H9 (cell line): ENCODE measurements around the gene METTL8. TPM values are rescaled to one million over a fixed set of nuclear protein-coding genes. Genes with fewer than 3 reads are reported as not detected.
"Not testable (repeated sequence)": the region's sequence is repeated elsewhere in the genome, so short reads cannot be mapped to it uniquely, and the experiment has no call there.

Source experiments
- DNase-seq: peaks from one replicate; pipeline ENCODE4 v3.0.0-alpha.2; 2017
- H2AFZ ChIP-seq: one replicate; pipeline ENCODE4 v1.6.1; 2013; ENCODE audit warnings: mild to moderate bottlenecking, low read length, control low read depth, moderate library complexity
- H2AK5ac ChIP-seq: 2 replicates; pipeline ENCODE4 v1.6.1; 2013; ENCODE audit warnings: low read length, control low read depth, mixed read lengths; ENCODE audit not compliant: insufficient read length
- H2BK120ac ChIP-seq: one replicate; pipeline ENCODE4 v1.6.1; 2013; ENCODE audit warnings: low read depth, mild to moderate bottlenecking, low read length, control low read depth, inconsistent platforms; ENCODE audit not compliant: poor library complexity, severe bottlenecking
- H2BK12ac ChIP-seq: 2 replicates; pipeline ENCODE4 v1.6.1; 2013; ENCODE audit warnings: low read length, control low read depth, mixed read lengths, low read depth; ENCODE audit not compliant: insufficient read length
- H2BK15ac ChIP-seq: 2 replicates; pipeline ENCODE4 v1.6.1; 2013; ENCODE audit warnings: low read depth, low read length, control low read depth
- H2BK20ac ChIP-seq: one replicate; pipeline ENCODE4 v1.6.1; 2013; ENCODE audit warnings: low read depth, mild to moderate bottlenecking, low read length, control low read depth, inconsistent platforms; ENCODE audit not compliant: poor library complexity, severe bottlenecking
- H2BK5ac ChIP-seq: 2 replicates; pipeline ENCODE4 v1.6.1; 2013; ENCODE audit warnings: low read length, control low read depth, mixed read lengths; ENCODE audit not compliant: insufficient read length
- H3K14ac ChIP-seq: 2 replicates; pipeline ENCODE4 v1.6.1; 2013; ENCODE audit warnings: low read length, control low read depth; ENCODE audit not compliant: insufficient read depth
- H3K18ac ChIP-seq: 2 replicates; pipeline ENCODE4 v1.6.1; 2013; ENCODE audit warnings: low read depth, mild to moderate bottlenecking, mixed read lengths, low read length, control low read depth; ENCODE audit not compliant: insufficient read length
- H3K23ac ChIP-seq: 2 replicates; pipeline ENCODE4 v1.6.1; 2013; ENCODE audit warnings: low read length, control low read depth, mixed read lengths, low read depth; ENCODE audit not compliant: insufficient read length
- H3K23me2 ChIP-seq: 2 replicates; pipeline ENCODE4 v1.6.1; 2013; ENCODE audit warnings: low read depth, mild to moderate bottlenecking, mixed read lengths, low read length, control low read depth; ENCODE audit not compliant: insufficient read length, poor library complexity, severe bottlenecking
- H3K27ac ChIP-seq: 2 replicates; pipeline ENCODE4 v1.5.1; 2013; ENCODE audit warnings: low read length, control low read depth, mixed read lengths, low read depth; ENCODE audit not compliant: insufficient read length
- H3K27me3 ChIP-seq: 2 replicates; pipeline ENCODE4 v1.6.1; 2013; ENCODE audit warnings: low read length, control low read depth, inconsistent platforms; ENCODE audit not compliant: insufficient read depth
- H3K4ac ChIP-seq: 2 replicates; pipeline ENCODE4 v1.6.1; 2013; ENCODE audit warnings: low read depth, mild to moderate bottlenecking, control low read depth, inconsistent platforms, low read length, moderate library complexity
- H3K4me1 ChIP-seq: 2 replicates; pipeline ENCODE4 v1.6.1; 2013; ENCODE audit warnings: low read length, control low read depth, inconsistent platforms; ENCODE audit not compliant: insufficient read depth
- H3K4me2 ChIP-seq: 2 replicates; pipeline ENCODE4 v1.6.1; 2013; ENCODE audit warnings: low read length, control low read depth, mixed read lengths; ENCODE audit not compliant: insufficient read length, insufficient read depth
- H3K56ac ChIP-seq: 2 replicates; pipeline ENCODE4 v1.6.1; 2013; ENCODE audit warnings: low read depth, mild to moderate bottlenecking, mixed read lengths, low read length, control low read depth; ENCODE audit not compliant: insufficient read length
- H3K79me1 ChIP-seq: 2 replicates; pipeline ENCODE4 v1.6.1; 2013; ENCODE audit warnings: low read depth, mild to moderate bottlenecking, moderate library complexity, low read length, control low read depth, inconsistent platforms; ENCODE audit not compliant: insufficient read depth, poor library complexity, severe bottlenecking
- H3K79me2 ChIP-seq: 2 replicates; pipeline ENCODE4 v1.6.1; 2013; ENCODE audit warnings: low read length, control low read depth, inconsistent platforms; ENCODE audit not compliant: insufficient read depth
- H3K9ac ChIP-seq: 2 replicates; pipeline ENCODE4 v1.6.1; 2013; ENCODE audit warnings: low read length, control low read depth, mixed read lengths; ENCODE audit not compliant: insufficient read length; ENCODE audit errors: extremely low read depth
- H3K9me3 ChIP-seq: one replicate; pipeline ENCODE4 v1.6.1; 2013; ENCODE audit warnings: low read depth, low read length, inconsistent platforms; ENCODE audit not compliant: control insufficient read depth
- H3T11ph ChIP-seq: one replicate; pipeline ENCODE4 v1.6.1; 2013; ENCODE audit warnings: mild to moderate bottlenecking, low read length, control low read depth, inconsistent platforms
- H4K20me1 ChIP-seq: one replicate; pipeline ENCODE4 v1.6.1; 2013; ENCODE audit not compliant: control insufficient read depth, insufficient read length, insufficient read depth
- H4K5ac ChIP-seq: 2 replicates; pipeline ENCODE4 v1.6.1; 2013; ENCODE audit warnings: low read depth, mild to moderate bottlenecking, mixed read lengths, low read length, control low read depth; ENCODE audit not compliant: insufficient read length
- H4K8ac ChIP-seq: replicated peaks from 2 replicates; pipeline ENCODE4 v1.6.1; 2013; ENCODE audit warnings: low read length, control low read depth, mixed read lengths, low read depth; ENCODE audit not compliant: insufficient read length
- H4K91ac ChIP-seq: 2 replicates; pipeline ENCODE4 v1.6.1; 2013; ENCODE audit warnings: low read depth, mild to moderate bottlenecking, moderate library complexity, mixed read lengths, low read length, control low read depth; ENCODE audit not compliant: insufficient read length
- H3K27ac Mint-ChIP-seq, 3 experiments: 2 replicates in 2 of 3; 3 replicates in 1 of 3; pipeline ENCODE4 v1.8.0; 2020 to 2021; ENCODE audit warnings: mixed read lengths in 3 of 3, mild to moderate bottlenecking in 1 of 3, moderate library complexity in 1 of 3
- H3K27me3 Mint-ChIP-seq: 2 replicates; pipeline ENCODE4 v1.8.0; 2021; ENCODE audit warnings: low read depth, mild to moderate bottlenecking, moderate library complexity, mixed read lengths
- H3K36me3 Mint-ChIP-seq, 3 experiments: 2 replicates in 2 of 3; 3 replicates in 1 of 3; pipeline ENCODE4 v1.8.0; 2020 to 2021; ENCODE audit warnings: low read depth in 3 of 3, mixed read lengths in 3 of 3; ENCODE audit not compliant: insufficient read depth in 1 of 3
- H3K4me1 Mint-ChIP-seq, 2 experiments: 2 replicates each; pipeline ENCODE4 v1.8.0; 2020; ENCODE audit warnings: mixed read lengths in 2 of 2
- H3K4me3 Mint-ChIP-seq, 2 experiments: 2 replicates in 1 of 2; 3 replicates in 1 of 2; pipeline ENCODE4 v1.8.0; 2020 to 2021; ENCODE audit warnings: mild to moderate bottlenecking in 2 of 2, mixed read lengths in 2 of 2, moderate library complexity in 1 of 2
- H3K9me3 Mint-ChIP-seq, 2 experiments: 2 replicates in 1 of 2; 3 replicates in 1 of 2; pipeline ENCODE4 v1.8.0; 2020; ENCODE audit warnings: mild to moderate bottlenecking in 2 of 2, mixed read lengths in 2 of 2, moderate library complexity in 1 of 2
- CTCF ChIP-seq: fragments of 200-600 bp; sonication (generic); conservative IDR thresholded peaks from 3 replicates; pipeline ENCODE4 v1.8.0; 2021; ENCODE audit warnings: antibody characterized with exemption, mild to moderate bottlenecking
- WGBS: extraction: QIAGEN DNeasy Blood & Tissue Kit; methylation state at CpG from one replicate; pipeline ENCODE4 v1.1.7; 2013; ENCODE audit warnings: missing lambda C conversion rate, low lambda C conversion rate, mixed read lengths; ENCODE audit not compliant: insufficient read length; ENCODE audit errors: extremely low coverage; 5-methylcytosine and 5-hydroxymethylcytosine counted together
- total RNA-seq: library from RNA; stranded (reverse); gene quantifications from 2 replicates; pipeline ENCODE4 v1.2.1, GENCODE V29; 2021

The METTL8 gene
- total RNA-seq, 1 experiment from 2014 or later, result 40.9 TPM

DNA sequence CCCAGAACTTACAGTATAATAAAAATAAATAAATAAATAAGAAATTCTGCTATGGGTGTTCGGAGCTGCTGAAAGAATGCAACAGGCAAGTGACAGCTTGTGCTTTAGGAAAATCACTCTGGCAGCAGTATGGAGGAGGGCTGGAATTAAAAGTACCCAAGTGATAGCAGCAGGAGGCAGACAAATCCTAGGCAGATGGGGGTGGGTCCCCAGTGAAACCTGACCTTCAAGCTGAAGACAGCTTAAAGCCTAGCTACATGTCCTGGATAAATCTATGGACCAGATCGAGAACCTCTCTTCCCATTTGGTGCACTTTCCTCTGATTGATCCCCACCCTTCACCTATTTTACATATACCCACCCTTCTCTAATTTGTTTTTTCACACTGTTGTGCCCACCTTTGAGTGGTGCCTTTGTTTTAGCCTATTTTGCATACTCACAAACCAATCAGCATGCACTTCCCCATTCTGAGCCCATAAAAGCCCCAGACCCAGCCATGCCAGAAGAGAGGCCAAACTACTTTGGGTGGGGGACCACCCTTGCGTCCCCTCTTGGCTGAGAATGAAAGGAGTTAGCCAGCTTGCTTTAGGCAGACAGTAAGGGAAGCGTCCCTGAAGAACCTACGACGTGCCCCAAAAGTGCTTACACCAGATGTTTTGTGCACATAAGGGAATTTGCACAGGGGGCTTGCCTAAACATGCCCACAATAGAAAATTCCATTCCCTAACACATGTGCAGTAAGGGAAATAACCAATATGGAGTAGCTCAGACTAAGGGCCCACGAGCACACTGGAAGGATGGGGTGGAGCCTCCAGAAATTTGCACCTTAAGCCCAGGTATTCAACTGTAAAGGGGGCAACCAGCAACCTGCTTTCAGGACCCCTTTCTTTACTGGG lies 3.0 kb downstream of the METTL8 start:
- Histone ChIP-seq H3K9ac (no peak overlapping the region), H4K91ac (no peak overlapping the region), H3K23me2 (peaks cover 10% of the 10 kb centered on the region), H2BK20ac (no peak overlapping the region), H4K5ac (no peak overlapping the region), H2AK5ac (no peak overlapping the region), H3K18ac (no peak overlapping the region), H3K23ac (no peak overlapping the region), H3K4ac (no peak overlapping the region), H4K8ac (no peak overlapping the region), H3K56ac (no peak overlapping the region), H3K9me3 (no peaks in the 10 kb centered on the region), H3K27me3 (no peaks in the 10 kb centered on the region), H2BK15ac (no peak overlapping the region), H2BK120ac (no peak overlapping the region), H3K4me2 (peak overlapping the region; percentile 17), H3K4me1 (peaks cover 2% of the 10 kb centered on the region; the same call in 1 of the 2 replicates), H4K20me1 (no peaks in the 10 kb centered on the region), H2AFZ (no peak overlapping the region), H3K79me2 (peaks cover 4% of the 10 kb centered on the region; the same call in 1 of the 2 replicates), H2BK5ac (no peak overlapping the region), H2BK12ac (no peak overlapping the region), H3K79me1 (no peaks in the 10 kb centered on the region), H3K27ac (no peak overlapping the region), H3T11ph (no peak overlapping the region), H3K14ac (no peak overlapping the region; the same call in 1 of the 2 replicates)
- H3K4me1 Mint-ChIP-seq, result peaks cover 47 to 50% of the 10 kb centered on the region in 2 experiments
- peak overlapping the region; percentile 53 to 87 (median 71); a peak in 6 of 7 replicates for H3K27ac Mint-ChIP-seq
- no peak for TF ChIP-seq CTCF
- peaks cover 16 to 29% (median 21%) of the 10 kb centered on the region in 3 experiments for H3K36me3 Mint-ChIP-seq
- H3K27me3 Mint-ChIP-seq, result no peaks in the 10 kb centered on the region
- peaks cover 0 to 12% of the 10 kb centered on the region in 2 experiments; a peak in 3 of 5 replicates for H3K9me3 Mint-ChIP-seq
- DNase-seq, result peak; percentile 55
- no CpG with 5 or more reads among the region's 7 CpGs for WGBS
- peak overlapping the region in 1 of 2 experiments; percentile 54; a peak in 3 of 5 replicates for H3K4me3 Mint-ChIP-seq

- H3K4me1 Mint-ChIP-seq, H3K4ac ChIP-seq, H2BK20ac ChIP-seq, DNase-seq, H3K27me3 ChIP-seq, H3K4me3 Mint-ChIP-seq, H2BK12ac ChIP-seq, H4K91ac ChIP-seq, H3K27me3 Mint-ChIP-seq, H4K5ac ChIP-seq, H2AK5ac ChIP-seq, H3K14ac ChIP-seq, H3K27ac ChIP-seq, H3T11ph ChIP-seq, H2BK120ac ChIP-seq, H3K79me1 ChIP-seq, H3K4me2 ChIP-seq, H3K27ac Mint-ChIP-seq, H4K8ac ChIP-seq, H2BK5ac ChIP-seq, H2AFZ ChIP-seq, H3K23me2 ChIP-seq, H2BK15ac ChIP-seq, H3K79me2 ChIP-seq, H3K18ac ChIP-seq, H3K4me1 ChIP-seq, H4K20me1 ChIP-seq, H3K23ac ChIP-seq, H3K9ac ChIP-seq, H3K56ac ChIP-seq: not testable (repeated sequence)
- H3K36me3 Mint-ChIP-seq, result peaks cover 48 to 57% (median 53%) of the 10 kb centered on the region in 3 experiments
- H3K9me3 ChIP-seq, result peaks cover 25% of the 10 kb centered on the region
- whole genome bisulfite sequencing, result no CpG with 5 or more reads among the region's 2 CpGs
- peaks cover 32 to 48% of the 10 kb centered on the region in 2 experiments for H3K9me3 Mint-ChIP-seq
These were observed 10.9 kb downstream of the METTL8 start for GRCh38 chr2:171422710-171423495.
